Mammary epithelial cell (primary cell): ENCODE results near the gene GDF10.

Experiments
- EZH2 ChIP-seq: IDR thresholded peaks from 2 replicates; pipeline ENCODE4 v1.6.1; 2012; ENCODE audit warnings: low read length, inconsistent platforms, borderline replicate concordance
- TF ChIP-seq, protein P1 (sequence below), 2 donors: IDR thresholded peaks in 1 of 2; conservative IDR thresholded peaks in 1 of 2; 2 replicates each; pipeline ENCODE4 v1.5.1; 2011 to 2012; ENCODE audit warnings: inconsistent platforms in 2 of 2, low read length in 2 of 2, mild to moderate bottlenecking in 2 of 2, control low read depth in 1 of 2, low read depth in 1 of 2; ENCODE audit not compliant: insufficient read depth in 1 of 2; ENCODE audit errors: extremely low read depth in 1 of 2

DNA sequence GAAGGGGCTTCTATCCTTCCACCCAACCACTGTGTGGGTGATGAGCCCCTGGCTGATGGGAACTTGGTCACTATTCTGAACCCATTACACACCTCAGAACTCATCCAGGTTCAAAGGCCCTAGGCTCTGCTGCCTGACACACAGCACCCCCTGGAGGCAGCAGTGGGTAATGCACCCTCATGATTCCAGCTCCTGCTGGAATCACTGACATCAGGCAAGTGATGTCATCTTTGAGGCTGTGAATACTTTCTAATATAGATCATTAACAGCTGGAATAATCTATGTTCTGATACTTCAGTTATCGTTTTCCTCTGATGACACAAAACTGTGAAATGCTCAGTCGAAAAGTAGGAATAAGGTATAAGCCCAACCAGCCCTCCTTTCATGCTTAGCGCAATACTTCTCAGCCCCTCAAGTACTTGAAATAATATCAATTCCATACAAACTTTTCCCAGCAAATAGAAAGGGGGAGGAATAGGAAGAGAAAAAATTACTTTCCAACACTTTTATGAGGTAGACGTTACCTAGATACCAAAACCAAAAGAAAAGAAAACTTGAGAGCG lies 40.7 kb downstream of the GDF10 start:
- TF ChIP-seq, protein P1, sequence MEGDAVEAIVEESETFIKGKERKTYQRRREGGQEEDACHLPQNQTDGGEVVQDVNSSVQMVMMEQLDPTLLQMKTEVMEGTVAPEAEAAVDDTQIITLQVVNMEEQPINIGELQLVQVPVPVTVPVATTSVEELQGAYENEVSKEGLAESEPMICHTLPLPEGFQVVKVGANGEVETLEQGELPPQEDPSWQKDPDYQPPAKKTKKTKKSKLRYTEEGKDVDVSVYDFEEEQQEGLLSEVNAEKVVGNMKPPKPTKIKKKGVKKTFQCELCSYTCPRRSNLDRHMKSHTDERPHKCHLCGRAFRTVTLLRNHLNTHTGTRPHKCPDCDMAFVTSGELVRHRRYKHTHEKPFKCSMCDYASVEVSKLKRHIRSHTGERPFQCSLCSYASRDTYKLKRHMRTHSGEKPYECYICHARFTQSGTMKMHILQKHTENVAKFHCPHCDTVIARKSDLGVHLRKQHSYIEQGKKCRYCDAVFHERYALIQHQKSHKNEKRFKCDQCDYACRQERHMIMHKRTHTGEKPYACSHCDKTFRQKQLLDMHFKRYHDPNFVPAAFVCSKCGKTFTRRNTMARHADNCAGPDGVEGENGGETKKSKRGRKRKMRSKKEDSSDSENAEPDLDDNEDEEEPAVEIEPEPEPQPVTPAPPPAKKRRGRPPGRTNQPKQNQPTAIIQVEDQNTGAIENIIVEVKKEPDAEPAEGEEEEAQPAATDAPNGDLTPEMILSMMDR (conservative IDR thresholded peaks at IDR 0.05 in 1 of 2, IDR thresholded peaks at IDR 0.05 in 1 of 2; ENCODE audit: extremely low read depth in 1 of 2, insufficient read depth in 1 of 2, low read depth in 1 of 2, low read length in 2 of 2), result peak; percentile 90 to 99
- no peak for TF ChIP-seq EZH2
